Mammary epithelial cell (primary cell): ENCODE measurements around the gene EEPD1.

Experiments
- CTCF ChIP-seq, 2 donors: IDR thresholded peaks in 1 of 2; conservative IDR thresholded peaks in 1 of 2; 2 replicates each; pipeline ENCODE4 v1.5.1; 2011 to 2012; ENCODE audit warnings: inconsistent platforms in 2 of 2, low read length in 2 of 2, mild to moderate bottlenecking in 2 of 2, control low read depth in 1 of 2, low read depth in 1 of 2; ENCODE audit not compliant: insufficient read depth in 1 of 2; ENCODE audit errors: extremely low read depth in 1 of 2
- EZH2 ChIP-seq: IDR thresholded peaks from 2 replicates; pipeline ENCODE4 v1.6.1; 2012; ENCODE audit warnings: low read length, inconsistent platforms, borderline replicate concordance

- TF ChIP-seq CTCF (conservative IDR thresholded peaks at IDR 0.05 in 1 of 2, IDR thresholded peaks at IDR 0.05 in 1 of 2; ENCODE audit: extremely low read depth in 1 of 2, insufficient read depth in 1 of 2, low read depth in 1 of 2, low read length in 2 of 2): no peak
- no peak for TF ChIP-seq EZH2
Observed at GRCh38 chr7:36149694-36150452, 3.2 kb upstream of the EEPD1 start.
